Skeletal muscle satellite cell (primary cell): ENCODE data around the gene VSNL1.
A peak's percentile ranks its signal among the peaks of the same experiment; 100 is the strongest.

Source experiments
- H3K27me3 ChIP-seq: 2 replicates; pipeline ENCODE4 v1.7.0; 2013; ENCODE audit warnings: low read length; ENCODE audit not compliant: control insufficient read depth, insufficient read depth
- H3K36me3 ChIP-seq: 2 replicates; pipeline ENCODE4 v1.7.0; 2013; ENCODE audit warnings: mild to moderate bottlenecking, control low read depth, low read length; ENCODE audit not compliant: insufficient read depth
- H3K4me1 ChIP-seq: 2 replicates; pipeline ENCODE4 v1.7.0; 2013; ENCODE audit warnings: low read length; ENCODE audit not compliant: control insufficient read depth, insufficient read depth
- H3K4me2 ChIP-seq: 2 replicates; pipeline ENCODE4 v1.7.0; 2013; ENCODE audit warnings: mild to moderate bottlenecking, low read length
- H3K4me3 ChIP-seq: 2 replicates; pipeline ENCODE4 v1.7.0; 2013; ENCODE audit warnings: low read length
- H3K9ac ChIP-seq: 2 replicates; pipeline ENCODE4 v1.7.0; 2013; ENCODE audit warnings: mild to moderate bottlenecking, low read depth, low read length, moderate library complexity
- H3K9me3 ChIP-seq: replicated peaks from 2 replicates; pipeline ENCODE4 v1.7.0; 2013; ENCODE audit warnings: mild to moderate bottlenecking, control low read depth, low read length

Gene VSNL1

DNA sequence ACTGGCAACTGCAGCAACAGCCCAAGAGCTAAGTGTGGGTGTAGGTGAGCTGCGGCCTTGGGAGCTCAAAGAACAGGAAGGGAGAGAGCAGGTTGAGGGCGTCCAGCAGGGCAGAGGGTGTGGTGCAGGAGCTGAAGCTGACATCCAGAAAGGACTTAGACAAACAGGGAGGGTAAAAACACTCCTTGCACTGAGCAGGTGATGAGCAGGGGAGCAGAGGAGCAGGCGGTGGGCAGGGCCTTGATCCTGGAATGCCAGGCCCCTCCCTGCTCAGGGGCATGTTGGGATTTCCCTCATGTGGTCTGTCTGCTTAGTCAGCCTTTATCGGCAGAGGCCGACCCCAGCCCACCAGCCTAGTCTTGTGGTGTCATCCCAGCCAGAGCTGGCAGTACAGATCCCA is 63.6 kb downstream of the VSNL1 start:
- Histone ChIP-seq H3K36me3 (no peaks in the 10 kb centered on the region), H3K4me2 (no peak overlapping the region), H3K4me3 (no peak overlapping the region), H3K27me3 (peaks cover 10% of the 10 kb centered on the region), H3K9ac (no peak overlapping the region), H3K4me1 (no peaks in the 10 kb centered on the region), H3K9me3 (no peaks in the 10 kb centered on the region)

DNA sequence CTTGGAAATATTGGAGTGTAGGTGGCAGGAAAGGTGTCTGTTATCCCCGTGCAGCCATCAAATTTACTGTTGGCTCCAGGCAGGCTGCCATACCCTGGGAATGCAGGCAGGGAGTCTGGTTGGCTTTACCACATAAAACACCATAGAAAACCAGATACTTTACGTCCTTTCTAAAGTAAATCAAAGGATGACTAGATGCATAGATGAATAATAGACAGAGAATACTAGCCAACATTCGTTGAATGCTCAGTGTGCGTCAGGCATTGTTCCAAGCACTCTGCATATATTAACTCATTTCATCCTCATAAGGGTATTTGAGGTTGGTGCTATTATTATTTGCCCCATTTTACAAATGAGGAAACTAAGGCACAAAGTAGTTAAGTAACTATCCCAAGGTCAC is 65.2 kb downstream of the VSNL1 start:
- no peaks in the 10 kb centered on the region for H3K9me3 ChIP-seq
- H3K4me2 ChIP-seq: no peak overlapping the region
- peaks cover 10% of the 10 kb centered on the region for H3K27me3 ChIP-seq
- H3K9ac ChIP-seq: no peak overlapping the region
- H3K36me3 ChIP-seq: no peaks in the 10 kb centered on the region
- no peaks in the 10 kb centered on the region for H3K4me1 ChIP-seq
- H3K4me3 ChIP-seq: no peak overlapping the region

DNA sequence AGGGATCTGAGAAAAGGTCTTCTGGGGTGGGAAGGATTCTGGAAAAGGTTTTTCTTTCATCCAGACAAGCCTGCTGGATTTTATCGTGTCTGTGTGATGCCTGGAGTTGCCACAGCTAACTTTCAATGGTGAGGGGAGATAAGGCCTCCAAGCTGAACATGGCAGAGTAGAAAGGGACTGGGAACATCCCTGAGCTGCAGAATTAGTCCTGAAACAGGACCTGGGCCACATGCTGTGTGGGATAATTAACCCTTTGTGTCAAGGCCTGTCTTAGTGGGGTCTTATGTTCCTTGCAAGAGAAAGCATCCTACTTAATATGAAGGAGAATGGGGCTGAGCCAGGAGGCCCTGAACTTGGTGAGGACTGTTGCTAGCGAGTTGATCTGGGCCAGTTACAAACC is 66.4 kb downstream of the VSNL1 start:
- H3K4me2 ChIP-seq: no peak overlapping the region
- H3K4me3 ChIP-seq: no peak overlapping the region
- no peaks in the 10 kb centered on the region for H3K4me1 ChIP-seq
- H3K27me3 ChIP-seq: peaks cover 10% of the 10 kb centered on the region
- no peaks in the 10 kb centered on the region for H3K9me3 ChIP-seq
- H3K9ac ChIP-seq: no peak overlapping the region
- no peaks in the 10 kb centered on the region for H3K36me3 ChIP-seq

DNA sequence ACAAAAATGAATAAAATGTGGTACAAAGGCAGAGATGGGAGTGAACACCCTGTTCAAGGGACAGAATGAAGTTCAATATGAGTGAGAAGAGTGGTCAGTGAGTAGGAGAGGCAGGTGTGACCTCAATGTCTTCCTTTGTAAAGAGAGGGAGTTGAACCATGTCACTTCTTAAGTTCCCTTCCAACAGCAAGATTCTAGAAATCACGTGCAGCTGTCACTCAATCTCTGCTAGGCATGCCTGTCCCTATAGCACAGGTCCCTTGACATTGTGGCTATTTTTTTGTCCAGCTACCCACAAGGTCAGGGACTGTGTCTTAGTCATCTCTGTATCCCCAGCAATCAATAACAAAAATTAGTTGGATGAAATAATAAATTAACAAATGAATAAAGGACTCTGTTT is 66.9 kb downstream of the VSNL1 start:
- no peak overlapping the region for H3K4me3 ChIP-seq
- no peaks in the 10 kb centered on the region for H3K9me3 ChIP-seq
- no peaks in the 10 kb centered on the region for H3K36me3 ChIP-seq

DNA sequence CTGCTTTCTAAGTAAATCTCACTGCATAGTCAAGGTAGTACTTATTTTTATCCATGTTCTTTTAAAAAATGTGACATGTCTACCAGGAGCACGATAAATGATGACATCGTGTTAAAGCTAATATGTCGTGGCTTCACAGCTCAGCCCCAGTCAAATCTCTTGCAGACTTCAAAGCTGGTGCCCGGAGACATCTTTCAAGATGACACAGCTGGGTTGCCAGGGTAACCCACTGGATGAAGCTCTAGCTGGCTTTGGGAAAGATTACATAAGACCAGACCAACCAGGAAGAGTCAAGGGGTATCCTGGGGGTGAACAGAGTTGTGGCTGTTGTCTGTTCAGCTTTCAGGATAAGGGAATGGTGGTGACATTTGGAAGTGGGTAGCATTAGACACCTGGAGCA is 67.8 kb downstream of the VSNL1 start:
- Histone ChIP-seq H3K4me3 (no peak overlapping the region), H3K4me2 (no peak overlapping the region), H3K36me3 (no peaks in the 10 kb centered on the region), H3K9ac (no peak overlapping the region), H3K27me3 (peaks cover 8% of the 10 kb centered on the region), H3K4me1 (no peaks in the 10 kb centered on the region), H3K9me3 (no peaks in the 10 kb centered on the region)

More for the DNA sequence above, 66.9 kb downstream of the VSNL1 start:
- H3K4me1 ChIP-seq: no peaks in the 10 kb centered on the region
- no peak overlapping the region for H3K9ac ChIP-seq
- H3K27me3 ChIP-seq: peaks cover 10% of the 10 kb centered on the region
- H3K4me2 ChIP-seq: no peak overlapping the region

DNA sequence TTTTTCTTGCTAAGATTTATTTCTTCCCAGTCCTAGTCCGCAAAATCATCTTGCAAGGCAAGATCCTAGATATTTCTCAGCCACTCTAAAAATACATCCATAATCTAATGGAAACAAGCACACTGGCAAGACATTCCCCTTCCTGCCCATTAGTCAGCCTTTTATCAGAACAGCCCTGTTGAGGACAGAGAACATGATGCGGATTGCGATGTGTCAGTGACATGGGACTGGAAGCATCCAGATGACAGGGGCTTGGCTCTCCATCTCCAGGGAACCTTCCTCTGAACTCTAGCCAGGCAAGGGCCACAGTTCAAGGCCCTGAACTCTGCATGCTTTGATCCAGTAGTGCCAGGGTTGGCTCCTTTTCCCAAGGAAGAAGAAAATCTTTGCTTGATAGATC is 70.0 kb downstream of the VSNL1 start:
- peaks cover 7% of the 10 kb centered on the region for H3K27me3 ChIP-seq
- H3K9ac ChIP-seq: no peak overlapping the region
- H3K4me2 ChIP-seq: no peak overlapping the region
- no peaks in the 10 kb centered on the region for H3K36me3 ChIP-seq
- H3K9me3 ChIP-seq: no peaks in the 10 kb centered on the region
- peaks cover 4% of the 10 kb centered on the region for H3K4me1 ChIP-seq
- H3K4me3 ChIP-seq: no peak overlapping the region

DNA sequence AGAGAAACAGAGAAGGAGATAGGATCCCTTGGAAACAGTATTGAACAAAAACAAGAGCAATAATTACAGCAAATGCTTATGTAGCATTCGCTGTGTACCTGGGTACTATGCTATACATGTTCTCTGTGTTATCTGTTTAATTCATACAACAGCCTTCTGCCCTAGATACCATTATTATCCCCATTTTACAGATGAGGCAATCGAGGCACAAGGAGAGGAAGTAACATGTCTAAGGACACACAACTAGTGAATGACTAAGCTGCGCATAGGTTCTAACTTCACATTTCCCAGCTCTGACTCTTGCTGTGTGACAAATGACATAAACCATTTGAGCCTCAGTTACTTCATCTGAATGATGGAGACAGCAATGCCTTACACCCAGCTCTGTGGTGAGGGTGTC is 70.5 kb downstream of the VSNL1 start:
- Histone ChIP-seq H3K4me1 (peaks cover 9% of the 10 kb centered on the region), H3K36me3 (no peaks in the 10 kb centered on the region), H3K27me3 (peaks cover 7% of the 10 kb centered on the region)

DNA sequence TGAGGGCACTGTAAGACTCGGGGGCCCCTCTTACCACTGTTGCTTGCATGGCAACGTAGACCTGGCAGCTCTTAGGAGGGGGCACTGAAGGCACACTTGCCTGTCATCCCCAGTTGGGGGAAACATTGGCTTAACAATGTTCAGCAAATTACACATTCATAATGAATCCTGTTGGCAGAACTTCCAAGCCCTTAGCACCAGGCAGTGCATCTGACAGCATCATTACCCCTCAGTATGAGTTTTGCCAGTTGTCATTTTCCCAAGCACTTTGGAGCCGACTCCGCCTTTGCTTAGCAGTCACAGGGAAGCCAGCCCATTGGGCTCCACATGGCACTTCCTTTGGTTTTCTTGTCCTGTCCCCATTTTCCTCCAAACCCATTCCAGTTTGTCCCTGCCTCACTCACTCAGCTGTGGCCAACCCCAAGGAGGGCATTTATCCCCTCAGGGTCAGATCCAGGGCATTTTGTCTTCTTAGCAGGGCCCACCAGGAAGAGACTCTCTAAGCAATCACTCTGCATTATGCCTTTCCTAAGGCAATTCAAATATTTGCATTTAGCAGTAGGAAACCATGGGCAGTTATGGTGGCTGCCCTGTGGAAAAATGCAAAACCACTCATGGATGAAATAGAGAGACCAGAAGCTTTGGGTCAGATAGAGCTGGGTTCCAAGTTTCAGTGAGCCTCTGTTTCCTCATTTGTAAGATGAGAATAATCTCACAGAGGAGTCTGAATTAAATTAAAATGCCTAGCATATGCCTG is 73.9 kb downstream of the VSNL1 start:
- Histone ChIP-seq H3K36me3 (no peaks in the 10 kb centered on the region), H3K4me3 (no peak overlapping the region), H3K4me1 (peaks cover 14% of the 10 kb centered on the region), H3K9ac (no peak overlapping the region), H3K9me3 (no peaks in the 10 kb centered on the region), H3K4me2 (no peak overlapping the region), H3K27me3 (no peaks in the 10 kb centered on the region)

More for the DNA sequence above, 70.5 kb downstream of the VSNL1 start:
- Histone ChIP-seq H3K4me2 (no peak overlapping the region), H3K9ac (no peak overlapping the region), H3K9me3 (no peaks in the 10 kb centered on the region), H3K4me3 (no peak overlapping the region)

DNA sequence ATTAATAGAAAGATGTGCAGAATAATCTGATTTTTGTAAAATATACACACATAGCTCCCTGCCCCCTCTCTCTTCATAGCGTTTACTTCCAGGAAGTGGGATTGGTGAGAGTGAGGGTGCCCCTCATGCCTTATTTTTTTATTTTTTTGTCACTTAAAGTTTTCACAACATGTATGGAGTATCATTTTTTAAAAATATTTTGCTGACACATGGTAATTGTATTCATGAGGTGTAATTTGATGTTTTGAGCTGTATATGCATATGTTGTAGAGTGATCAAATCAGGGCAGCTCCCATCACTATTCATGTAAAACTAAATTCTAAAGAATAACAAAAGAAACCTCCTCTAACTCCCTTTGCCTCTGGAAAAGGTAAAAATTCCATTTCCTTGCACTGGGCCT is 74.7 kb downstream of the VSNL1 start:
- Histone ChIP-seq H3K4me2 (peak overlapping the region; percentile 11), H3K4me3 (no peak overlapping the region), H3K9ac (no peak overlapping the region), H3K9me3 (no peaks in the 10 kb centered on the region), H3K27me3 (no peaks in the 10 kb centered on the region), H3K36me3 (no peaks in the 10 kb centered on the region), H3K4me1 (peaks cover 17% of the 10 kb centered on the region)

DNA sequence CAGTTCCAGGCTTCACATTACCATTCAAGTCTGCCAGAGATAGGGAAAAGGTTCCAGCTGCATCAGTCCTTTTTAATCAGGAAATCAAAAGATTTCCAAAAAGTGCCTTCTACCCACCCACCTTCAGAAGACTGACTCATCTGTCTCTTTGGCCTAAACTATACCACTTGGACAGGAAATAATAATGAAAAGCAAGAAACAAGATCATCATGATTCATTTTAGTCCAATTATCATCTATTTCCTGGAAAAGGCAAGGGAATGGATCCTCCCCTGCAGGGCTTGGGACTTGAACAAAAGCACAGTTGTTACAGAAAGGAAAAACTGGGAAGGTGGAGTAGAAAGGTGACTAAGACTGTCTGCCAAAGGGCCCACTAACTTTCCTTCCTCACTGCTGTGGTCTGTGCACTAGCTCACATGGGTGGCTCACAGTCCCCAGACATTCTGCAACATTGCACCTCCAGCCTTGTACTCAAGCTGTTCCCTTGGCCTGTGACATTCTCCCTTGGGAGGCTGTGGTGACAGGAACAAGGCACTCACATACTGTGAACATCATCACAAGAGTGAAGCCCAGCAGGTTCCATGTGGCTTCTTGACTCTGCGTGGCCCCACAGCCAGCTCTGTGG is 75.3 kb downstream of the VSNL1 start:
- Histone ChIP-seq H3K9me3 (no peaks in the 10 kb centered on the region), H3K4me1 (peaks cover 24% of the 10 kb centered on the region), H3K36me3 (no peaks in the 10 kb centered on the region), H3K27me3 (no peaks in the 10 kb centered on the region), H3K4me2 (peak overlapping the region; percentile 11), H3K4me3 (no peak overlapping the region), H3K9ac (no peak overlapping the region)

DNA sequence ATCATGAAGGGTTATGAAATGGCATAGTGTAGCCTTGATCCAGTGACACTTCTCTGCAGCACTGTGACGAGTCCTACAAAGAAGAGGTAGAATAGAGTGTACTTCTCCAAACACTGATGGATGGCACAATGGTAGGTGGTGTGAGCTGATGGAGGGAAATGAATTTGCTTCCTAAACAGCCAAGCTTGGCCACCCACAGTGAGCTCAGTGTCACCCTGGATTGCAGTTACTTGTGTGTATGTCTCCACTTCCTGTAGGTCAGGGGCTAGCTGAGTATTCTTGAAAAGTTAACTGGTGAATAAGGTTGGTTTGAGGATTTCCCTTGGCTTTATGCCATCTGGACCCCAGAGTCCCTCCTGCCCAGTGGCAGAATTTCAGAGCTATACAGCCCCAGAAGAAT is 75.9 kb downstream of the VSNL1 start:
- no peak overlapping the region for H3K4me2 ChIP-seq
- peaks cover 30% of the 10 kb centered on the region for H3K4me1 ChIP-seq
- no peaks in the 10 kb centered on the region for H3K9me3 ChIP-seq
- H3K9ac ChIP-seq: no peak overlapping the region
- H3K36me3 ChIP-seq: no peaks in the 10 kb centered on the region
- no peaks in the 10 kb centered on the region for H3K27me3 ChIP-seq
- H3K4me3 ChIP-seq: no peak overlapping the region

DNA sequence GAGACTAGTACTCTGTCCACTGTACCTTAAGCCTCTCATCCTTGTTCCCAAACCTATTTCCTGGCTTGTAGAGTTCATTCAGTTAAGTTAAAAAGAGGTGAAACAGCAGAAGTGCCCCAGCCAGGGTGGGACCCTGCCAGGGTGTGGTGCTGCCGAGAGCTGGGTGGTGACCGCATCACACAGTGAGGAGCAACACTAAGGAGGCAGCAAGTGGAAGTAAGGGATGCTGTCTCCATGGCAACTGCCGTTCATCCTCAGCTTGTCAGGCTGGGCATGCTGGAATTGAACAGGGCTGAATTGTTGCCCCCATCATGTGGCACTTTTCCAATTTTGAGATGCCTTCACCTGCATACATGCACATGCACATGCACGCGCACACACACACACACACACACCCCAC is 77.0 kb downstream of the VSNL1 start:
- no peaks in the 10 kb centered on the region for H3K36me3 ChIP-seq
- peaks cover 34% of the 10 kb centered on the region for H3K4me1 ChIP-seq
- H3K27me3 ChIP-seq: no peaks in the 10 kb centered on the region
- H3K9ac ChIP-seq: no peak overlapping the region
- no peaks in the 10 kb centered on the region for H3K9me3 ChIP-seq
- H3K4me2 ChIP-seq: no peak overlapping the region
- H3K4me3 ChIP-seq: no peak overlapping the region
